Bronchial epithelial cell (primary cell): Measurements from ENCODE around the gene IMPA2. TPM values are rescaled to one million over a fixed set of nuclear protein-coding genes. Genes with fewer than 3 reads are reported as not detected.
A peak's percentile ranks its signal among the peaks of the same experiment; 100 is the strongest.

Source experiments
- DNase-seq: peaks from one replicate; pipeline ENCODE4 v3.0.0-alpha.2; 2010; ENCODE audit warnings: low read depth
- FAIRE-seq: peaks from 2 replicates; lab custom pipeline; 2011; peaks lifted over from hg19 to GRCh38; lab: Jason Lieb, UNC
- H3K27me3 ChIP-seq: 2 replicates; pipeline ENCODE4 v1.5.1; 2011; ENCODE audit warnings: low read length; ENCODE audit not compliant: control insufficient read depth, insufficient read depth
- H3K36me3 ChIP-seq: 2 replicates; pipeline ENCODE4 v1.5.1; 2011; ENCODE audit warnings: low read length; ENCODE audit not compliant: control insufficient read depth, insufficient read depth
- H3K4me3 ChIP-seq: 2 replicates; pipeline ENCODE4 v1.5.1; 2011; ENCODE audit warnings: mild to moderate bottlenecking, low read depth, low read length, control low read depth
- total RNA-seq: library from RNA; depleted of rRNA; stranded (reverse); fragments of >200 nt; gene quantifications from 2 replicates; pipeline ENCODE4 v1.2.1, GENCODE V29; 2014
- TF ChIP-seq, protein P1 (sequence below): IDR thresholded peaks from 2 replicates; pipeline ENCODE4 v1.5.1; 2011; ENCODE audit warnings: mild to moderate bottlenecking, moderate library complexity, low read length, control low read depth, inconsistent platforms; ENCODE audit not compliant: insufficient read depth, severe bottlenecking

IMPA2 gene
- total RNA-seq, 1 donor from 2014 or later: 66.1 TPM

GRCh38 chr18:12013186-12013916 is 32.0 kb downstream of the IMPA2 start:
- Histone ChIP-seq H3K36me3 (peaks cover 9% of the 10 kb centered on the region), H3K4me3 (no peak overlapping the region), H3K27me3 (no peaks in the 10 kb centered on the region)
- DNase-seq (no peak), FAIRE-seq (no peak)
- TF ChIP-seq, protein P1, sequence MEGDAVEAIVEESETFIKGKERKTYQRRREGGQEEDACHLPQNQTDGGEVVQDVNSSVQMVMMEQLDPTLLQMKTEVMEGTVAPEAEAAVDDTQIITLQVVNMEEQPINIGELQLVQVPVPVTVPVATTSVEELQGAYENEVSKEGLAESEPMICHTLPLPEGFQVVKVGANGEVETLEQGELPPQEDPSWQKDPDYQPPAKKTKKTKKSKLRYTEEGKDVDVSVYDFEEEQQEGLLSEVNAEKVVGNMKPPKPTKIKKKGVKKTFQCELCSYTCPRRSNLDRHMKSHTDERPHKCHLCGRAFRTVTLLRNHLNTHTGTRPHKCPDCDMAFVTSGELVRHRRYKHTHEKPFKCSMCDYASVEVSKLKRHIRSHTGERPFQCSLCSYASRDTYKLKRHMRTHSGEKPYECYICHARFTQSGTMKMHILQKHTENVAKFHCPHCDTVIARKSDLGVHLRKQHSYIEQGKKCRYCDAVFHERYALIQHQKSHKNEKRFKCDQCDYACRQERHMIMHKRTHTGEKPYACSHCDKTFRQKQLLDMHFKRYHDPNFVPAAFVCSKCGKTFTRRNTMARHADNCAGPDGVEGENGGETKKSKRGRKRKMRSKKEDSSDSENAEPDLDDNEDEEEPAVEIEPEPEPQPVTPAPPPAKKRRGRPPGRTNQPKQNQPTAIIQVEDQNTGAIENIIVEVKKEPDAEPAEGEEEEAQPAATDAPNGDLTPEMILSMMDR: no peak

DNA sequence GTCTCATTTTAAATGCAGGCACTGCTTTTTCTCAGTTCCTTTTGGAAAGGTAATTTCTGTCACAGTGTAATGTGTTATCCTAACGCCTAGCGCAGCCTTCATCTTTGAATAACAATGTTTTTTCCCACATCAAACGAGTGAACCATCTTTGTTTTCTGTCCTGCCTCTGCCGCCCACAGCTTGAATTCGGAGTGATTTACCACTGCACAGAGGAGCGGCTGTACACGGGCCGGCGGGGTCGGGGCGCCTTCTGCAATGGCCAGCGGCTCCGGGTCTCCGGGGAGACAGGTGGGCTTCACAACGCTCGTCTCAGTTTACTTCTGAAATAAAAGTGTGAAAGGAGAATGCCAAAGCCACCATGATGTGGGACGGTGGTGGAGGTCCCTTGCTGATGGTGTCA is 32.8 kb downstream of the IMPA2 start:
- no peak overlapping the region for H3K4me3 ChIP-seq
- FAIRE-seq: no peak
- TF ChIP-seq, protein P1: no peak
- no peak for DNase-seq
- H3K27me3 ChIP-seq: no peaks in the 10 kb centered on the region
- peaks cover 6% of the 10 kb centered on the region for H3K36me3 ChIP-seq

DNA sequence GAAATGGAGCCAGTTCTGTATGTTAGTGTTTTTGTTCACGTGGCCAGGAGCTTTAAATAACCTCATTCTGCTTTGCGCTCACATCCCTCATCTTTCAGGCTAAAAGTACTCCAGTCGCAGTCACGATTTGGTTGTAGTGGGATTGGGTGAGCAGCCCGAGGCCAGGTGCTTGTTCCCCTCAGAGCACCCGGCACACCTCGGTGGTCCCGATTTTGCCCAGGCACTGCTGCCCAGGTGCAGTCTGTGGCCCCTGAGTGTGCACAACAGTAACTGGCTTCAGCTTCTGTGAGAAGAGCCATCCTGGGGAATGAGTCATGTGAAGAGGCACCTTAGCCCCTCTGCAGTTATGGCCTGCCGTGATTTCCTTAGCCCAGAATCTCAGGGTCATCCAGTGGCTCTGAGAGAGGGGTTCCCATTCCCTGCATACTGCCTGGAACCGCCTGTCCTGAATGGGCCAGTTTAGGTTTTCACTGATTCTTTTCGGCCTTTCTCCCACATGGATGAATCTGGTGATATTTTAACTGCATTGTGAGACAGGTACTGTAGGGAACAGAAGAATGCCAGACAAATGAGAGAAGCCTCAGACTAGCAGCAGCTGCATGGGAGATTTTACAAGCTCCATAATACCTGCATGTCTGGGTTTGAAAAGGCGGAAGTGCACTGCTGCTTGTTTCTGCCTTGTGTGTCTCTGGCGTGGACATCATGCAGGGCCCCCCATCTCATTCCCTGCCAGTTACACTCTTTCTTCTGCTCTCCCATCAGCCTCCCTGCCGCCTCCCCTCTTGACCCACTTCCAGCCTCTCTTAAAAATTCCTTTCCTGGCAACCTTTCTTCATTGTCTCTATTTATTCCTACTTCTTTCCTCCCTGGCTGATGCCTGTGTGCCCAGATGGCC is 33.5 kb downstream of the IMPA2 start:
- peaks cover 6% of the 10 kb centered on the region for H3K36me3 ChIP-seq
- TF ChIP-seq, protein P1: no peak
- no peaks in the 10 kb centered on the region for H3K27me3 ChIP-seq
- DNase-seq (peak; percentile 30), FAIRE-seq (peak; percentile 93)
- H3K4me3 ChIP-seq: no peak overlapping the region

DNA sequence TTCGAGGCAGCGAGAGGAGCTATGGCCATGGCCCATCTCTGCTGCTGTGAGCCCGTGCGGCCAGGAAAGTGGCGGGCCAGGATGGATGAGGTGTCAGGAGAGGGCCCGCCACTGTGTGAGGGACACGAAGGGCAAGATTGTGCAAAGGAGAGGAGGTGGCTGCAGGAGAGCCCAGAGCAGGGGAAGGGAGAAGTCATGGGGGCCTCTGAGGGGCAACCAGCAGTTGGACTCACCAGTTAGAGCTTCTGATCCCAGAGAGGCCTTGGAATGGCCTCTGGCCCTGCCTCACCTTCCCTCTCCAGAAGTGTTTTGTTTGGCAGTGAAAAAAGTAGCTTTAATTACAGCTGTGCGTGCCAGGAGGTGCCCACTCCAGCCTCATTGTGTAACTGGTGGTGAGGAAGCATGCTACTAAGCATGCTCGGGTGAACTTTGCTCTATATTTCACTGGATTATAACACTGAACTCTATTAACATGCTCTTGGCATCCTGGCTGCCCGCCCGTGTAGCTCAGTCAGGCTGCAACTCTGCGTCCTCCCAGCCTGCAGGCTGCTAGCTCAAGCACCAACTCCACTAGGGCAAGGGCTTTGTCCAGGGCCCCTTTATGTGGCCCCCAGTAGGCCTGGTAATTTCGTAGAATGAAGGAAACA is 34.2 kb downstream of the IMPA2 start:
- peak; percentile 85 for DNase-seq
- H3K27me3 ChIP-seq: no peaks in the 10 kb centered on the region
- H3K4me3 ChIP-seq: no peak overlapping the region
- H3K36me3 ChIP-seq: peaks cover 4% of the 10 kb centered on the region
- FAIRE-seq: no peak
- TF ChIP-seq, protein P1: no peak

- no peak for FAIRE-seq
- H3K36me3 ChIP-seq: peaks cover 2% of the 10 kb centered on the region
- TF ChIP-seq, protein P1: no peak
- no peak overlapping the region for H3K4me3 ChIP-seq
- DNase-seq: no peak
- H3K27me3 ChIP-seq: no peaks in the 10 kb centered on the region
These were observed 35.8 kb downstream of the IMPA2 start for GRCh38 chr18:12017081-12017480.
